ENCODE data around the gene SDCCAG8. TPM values are rescaled to one million over a fixed set of nuclear protein-coding genes. Genes with fewer than 3 reads are reported as not detected.

Gene SDCCAG8
- total and polyA plus RNA-seq, 4 donors, result 8.5 to 25.8 (median 17.5) TPM

GRCh38 chr1:243520831-243521230 is 265.0 kb downstream of the SDCCAG8 start:
- Histone ChIP-seq H3K4me3 (ENCODE audit: low read depth in 1 of 3, low read length in 3 of 3) (no peak overlapping the region), H3K36me3 (ENCODE audit: control insufficient read depth in 4 of 4, insufficient read depth in 3 of 4, low read depth in 1 of 4, low read length in 3 of 4) (no peaks in the 10 kb centered on the region), H3K9ac (ENCODE audit: low read depth in 1 of 2, low read length in 2 of 2) (no peak overlapping the region), H3K9me3 (ENCODE audit: control insufficient read depth in 4 of 4, low read length in 3 of 4) (no peaks in the 10 kb centered on the region), H3K4me1 (ENCODE audit: control insufficient read depth in 4 of 4, insufficient read depth in 4 of 4, low read length in 3 of 4) (peaks cover 0 to 1% (median 0%) of the 10 kb centered on the region in 4 donors), H3K27ac (ENCODE audit: low read depth in 1 of 2, low read length in 2 of 2) (no peak overlapping the region), H3K27me3 (ENCODE audit: control insufficient read depth in 4 of 4, insufficient read depth in 4 of 4, low read length in 3 of 4) (no peaks in the 10 kb centered on the region)
- DNase-seq (ENCODE audit: low spot score), result no peak
- TF ChIP-seq, protein P1, sequence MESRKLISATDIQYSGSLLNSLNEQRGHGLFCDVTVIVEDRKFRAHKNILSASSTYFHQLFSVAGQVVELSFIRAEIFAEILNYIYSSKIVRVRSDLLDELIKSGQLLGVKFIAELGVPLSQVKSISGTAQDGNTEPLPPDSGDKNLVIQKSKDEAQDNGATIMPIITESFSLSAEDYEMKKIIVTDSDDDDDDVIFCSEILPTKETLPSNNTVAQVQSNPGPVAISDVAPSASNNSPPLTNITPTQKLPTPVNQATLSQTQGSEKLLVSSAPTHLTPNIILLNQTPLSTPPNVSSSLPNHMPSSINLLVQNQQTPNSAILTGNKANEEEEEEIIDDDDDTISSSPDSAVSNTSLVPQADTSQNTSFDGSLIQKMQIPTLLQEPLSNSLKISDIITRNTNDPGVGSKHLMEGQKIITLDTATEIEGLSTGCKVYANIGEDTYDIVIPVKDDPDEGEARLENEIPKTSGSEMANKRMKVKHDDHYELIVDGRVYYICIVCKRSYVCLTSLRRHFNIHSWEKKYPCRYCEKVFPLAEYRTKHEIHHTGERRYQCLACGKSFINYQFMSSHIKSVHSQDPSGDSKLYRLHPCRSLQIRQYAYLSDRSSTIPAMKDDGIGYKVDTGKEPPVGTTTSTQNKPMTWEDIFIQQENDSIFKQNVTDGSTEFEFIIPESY (IDR thresholded peaks at IDR 0.05), result no peak
- TF ChIP-seq TAF1 (conservative IDR thresholded peaks at IDR 0.05) (no peak), FOXA2 (IDR thresholded peaks at IDR 0.05) (no peak), RXRA (IDR thresholded peaks at IDR 0.05) (no peak), SP1 (IDR thresholded peaks at IDR 0.05) (no peak), HNF4A (conservative IDR thresholded peaks at IDR 0.05) (no peak), RAD21 (IDR thresholded peaks at IDR 0.05) (no peak), EGR1 (IDR thresholded peaks at IDR 0.05; ENCODE audit: low read depth in 2 of 2) (no peak)
- TF ChIP-seq, protein P2, sequence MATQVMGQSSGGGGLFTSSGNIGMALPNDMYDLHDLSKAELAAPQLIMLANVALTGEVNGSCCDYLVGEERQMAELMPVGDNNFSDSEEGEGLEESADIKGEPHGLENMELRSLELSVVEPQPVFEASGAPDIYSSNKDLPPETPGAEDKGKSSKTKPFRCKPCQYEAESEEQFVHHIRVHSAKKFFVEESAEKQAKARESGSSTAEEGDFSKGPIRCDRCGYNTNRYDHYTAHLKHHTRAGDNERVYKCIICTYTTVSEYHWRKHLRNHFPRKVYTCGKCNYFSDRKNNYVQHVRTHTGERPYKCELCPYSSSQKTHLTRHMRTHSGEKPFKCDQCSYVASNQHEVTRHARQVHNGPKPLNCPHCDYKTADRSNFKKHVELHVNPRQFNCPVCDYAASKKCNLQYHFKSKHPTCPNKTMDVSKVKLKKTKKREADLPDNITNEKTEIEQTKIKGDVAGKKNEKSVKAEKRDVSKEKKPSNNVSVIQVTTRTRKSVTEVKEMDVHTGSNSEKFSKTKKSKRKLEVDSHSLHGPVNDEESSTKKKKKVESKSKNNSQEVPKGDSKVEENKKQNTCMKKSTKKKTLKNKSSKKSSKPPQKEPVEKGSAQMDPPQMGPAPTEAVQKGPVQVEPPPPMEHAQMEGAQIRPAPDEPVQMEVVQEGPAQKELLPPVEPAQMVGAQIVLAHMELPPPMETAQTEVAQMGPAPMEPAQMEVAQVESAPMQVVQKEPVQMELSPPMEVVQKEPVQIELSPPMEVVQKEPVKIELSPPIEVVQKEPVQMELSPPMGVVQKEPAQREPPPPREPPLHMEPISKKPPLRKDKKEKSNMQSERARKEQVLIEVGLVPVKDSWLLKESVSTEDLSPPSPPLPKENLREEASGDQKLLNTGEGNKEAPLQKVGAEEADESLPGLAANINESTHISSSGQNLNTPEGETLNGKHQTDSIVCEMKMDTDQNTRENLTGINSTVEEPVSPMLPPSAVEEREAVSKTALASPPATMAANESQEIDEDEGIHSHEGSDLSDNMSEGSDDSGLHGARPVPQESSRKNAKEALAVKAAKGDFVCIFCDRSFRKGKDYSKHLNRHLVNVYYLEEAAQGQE (IDR thresholded peaks at IDR 0.05), result no peak
- 97% methylated on average over 1 of the region's 1 CpG for WGBS

DNA sequence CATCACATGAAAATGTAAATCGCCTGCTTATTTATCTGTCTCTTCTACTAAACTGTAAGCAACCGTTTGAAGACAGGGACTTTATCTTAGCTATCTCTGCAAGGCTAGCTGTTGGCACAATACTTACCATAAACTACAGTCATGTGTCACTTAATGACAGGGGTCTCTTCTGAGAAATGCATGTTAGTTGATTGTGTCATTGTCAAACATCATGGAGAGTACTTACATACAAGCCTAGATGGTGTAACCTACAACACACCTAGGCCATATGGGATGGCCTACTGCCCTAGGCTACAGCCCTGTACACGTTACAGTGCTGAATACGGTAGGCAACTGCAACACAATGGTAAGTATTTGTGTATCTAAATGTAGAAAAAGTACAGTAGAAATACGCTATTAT is 267.9 kb downstream of the SDCCAG8 start:
- DNase-seq (ENCODE audit: low spot score), result no peak
- H3K36me3 ChIP-seq (ENCODE audit: control insufficient read depth in 4 of 4, insufficient read depth in 3 of 4, low read depth in 1 of 4, low read length in 3 of 4), result no peaks in the 10 kb centered on the region
- H3K9ac ChIP-seq (ENCODE audit: low read depth in 1 of 2, low read length in 2 of 2), result no peak overlapping the region
- H3K27ac ChIP-seq (ENCODE audit: low read depth in 1 of 2, low read length in 2 of 2), result no peak overlapping the region
- H3K4me1 ChIP-seq (ENCODE audit: control insufficient read depth in 4 of 4, insufficient read depth in 4 of 4, low read length in 3 of 4), result peaks cover 0 to 1% (median 0%) of the 10 kb centered on the region in 4 donors
- TF ChIP-seq HNF4G (IDR thresholded peaks at IDR 0.05) (no peak), EGR1 (IDR thresholded peaks at IDR 0.05; ENCODE audit: low read depth in 2 of 2) (no peak), HNF4A (conservative IDR thresholded peaks at IDR 0.05) (no peak), GABPA (IDR thresholded peaks at IDR 0.05 in 1 of 2, conservative IDR thresholded peaks at IDR 0.05 in 1 of 2) (no peak), RXRA (IDR thresholded peaks at IDR 0.05) (no peak), JUND (IDR thresholded peaks at IDR 0.05) (no peak), FOXA2 (IDR thresholded peaks at IDR 0.05) (no peak), FOXA1 (IDR thresholded peaks at IDR 0.05) (no peak)
- TF ChIP-seq, protein P3, sequence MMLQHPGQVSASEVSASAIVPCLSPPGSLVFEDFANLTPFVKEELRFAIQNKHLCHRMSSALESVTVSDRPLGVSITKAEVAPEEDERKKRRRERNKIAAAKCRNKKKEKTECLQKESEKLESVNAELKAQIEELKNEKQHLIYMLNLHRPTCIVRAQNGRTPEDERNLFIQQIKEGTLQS (IDR thresholded peaks at IDR 0.05), result no peak
- TF ChIP-seq, protein P4, sequence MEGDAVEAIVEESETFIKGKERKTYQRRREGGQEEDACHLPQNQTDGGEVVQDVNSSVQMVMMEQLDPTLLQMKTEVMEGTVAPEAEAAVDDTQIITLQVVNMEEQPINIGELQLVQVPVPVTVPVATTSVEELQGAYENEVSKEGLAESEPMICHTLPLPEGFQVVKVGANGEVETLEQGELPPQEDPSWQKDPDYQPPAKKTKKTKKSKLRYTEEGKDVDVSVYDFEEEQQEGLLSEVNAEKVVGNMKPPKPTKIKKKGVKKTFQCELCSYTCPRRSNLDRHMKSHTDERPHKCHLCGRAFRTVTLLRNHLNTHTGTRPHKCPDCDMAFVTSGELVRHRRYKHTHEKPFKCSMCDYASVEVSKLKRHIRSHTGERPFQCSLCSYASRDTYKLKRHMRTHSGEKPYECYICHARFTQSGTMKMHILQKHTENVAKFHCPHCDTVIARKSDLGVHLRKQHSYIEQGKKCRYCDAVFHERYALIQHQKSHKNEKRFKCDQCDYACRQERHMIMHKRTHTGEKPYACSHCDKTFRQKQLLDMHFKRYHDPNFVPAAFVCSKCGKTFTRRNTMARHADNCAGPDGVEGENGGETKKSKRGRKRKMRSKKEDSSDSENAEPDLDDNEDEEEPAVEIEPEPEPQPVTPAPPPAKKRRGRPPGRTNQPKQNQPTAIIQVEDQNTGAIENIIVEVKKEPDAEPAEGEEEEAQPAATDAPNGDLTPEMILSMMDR (IDR thresholded peaks at IDR 0.05; ENCODE audit: low read depth, low read length, missing input control), result no peak
- TF ChIP-seq, protein P2 (IDR thresholded peaks at IDR 0.05), result no peak
- no peaks in the 10 kb centered on the region for H3K9me3 ChIP-seq (ENCODE audit: control insufficient read depth in 4 of 4, low read length in 3 of 4)
- no peak overlapping the region for H3K4me3 ChIP-seq (ENCODE audit: low read depth in 1 of 3, low read length in 3 of 3)
- 95% methylated on average over 5 of the region's 5 CpGs for WGBS
- no peaks in the 10 kb centered on the region for H3K27me3 ChIP-seq (ENCODE audit: control insufficient read depth in 4 of 4, insufficient read depth in 4 of 4, low read length in 3 of 4)
